Measurements from ENCODE around the gene MBD5. TPM values are rescaled to one million over a fixed set of nuclear protein-coding genes. Genes with fewer than 3 reads are reported as not detected.

The MBD5 gene
- total RNA-seq, 1 donor from 2014 or later: 38.8 TPM

DNA sequence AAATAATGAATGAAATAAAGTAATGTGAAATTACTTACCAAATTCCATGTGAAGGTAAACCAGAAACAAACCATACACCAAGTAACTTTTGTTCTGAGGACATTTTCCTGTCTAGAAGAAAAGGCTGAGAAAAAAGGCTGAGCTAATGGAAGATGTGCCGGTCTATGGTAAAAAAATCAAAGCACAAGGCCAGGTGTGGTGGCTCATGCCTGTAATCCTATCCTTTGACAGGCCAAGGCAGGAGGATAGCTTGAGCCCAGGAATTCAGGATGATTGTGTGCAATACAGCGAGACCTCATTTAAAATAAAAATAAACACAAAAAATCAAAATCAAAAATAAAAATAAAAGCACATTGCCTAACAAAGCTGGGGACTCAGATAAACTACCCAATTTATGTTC, 7.0 kb upstream of the MBD5 start:
- Histone ChIP-seq H3K9me3 (ENCODE audit: low read depth) (no peaks in the 10 kb centered on the region), H3K79me2 (ENCODE audit: low read depth) (peaks cover 100% of the 10 kb centered on the region), H4K20me1 (ENCODE audit: low read depth) (peaks cover 51% of the 10 kb centered on the region), H3F3A (ENCODE audit: low read depth) (no peaks in the 10 kb centered on the region), H3K4me1 (peaks cover 11% of the 10 kb centered on the region), H3K4me3 (no peak overlapping the region), H2AFZ (replicated peaks) (no peak overlapping the region), H3K27me3 (no peaks in the 10 kb centered on the region), H3K36me3 (no peaks in the 10 kb centered on the region), H3K27ac (no peak overlapping the region), H3K9ac (no peak overlapping the region), H3K4me2 (no peak overlapping the region)
- no peaks in the 10 kb centered on the region for H3K27me3 Mint-ChIP-seq (ENCODE audit: insufficient read depth, low read depth)
- no peak overlapping the region for H3K4me3 Mint-ChIP-seq
- peaks cover 41% of the 10 kb centered on the region for H3K36me3 Mint-ChIP-seq
- TF ChIP-seq EZH2 (IDR thresholded peaks at IDR 0.05) (no peak), EZH2phosphoT487 (IDR thresholded peaks at IDR 0.05) (no peak)
- TF ChIP-seq, protein P1, sequence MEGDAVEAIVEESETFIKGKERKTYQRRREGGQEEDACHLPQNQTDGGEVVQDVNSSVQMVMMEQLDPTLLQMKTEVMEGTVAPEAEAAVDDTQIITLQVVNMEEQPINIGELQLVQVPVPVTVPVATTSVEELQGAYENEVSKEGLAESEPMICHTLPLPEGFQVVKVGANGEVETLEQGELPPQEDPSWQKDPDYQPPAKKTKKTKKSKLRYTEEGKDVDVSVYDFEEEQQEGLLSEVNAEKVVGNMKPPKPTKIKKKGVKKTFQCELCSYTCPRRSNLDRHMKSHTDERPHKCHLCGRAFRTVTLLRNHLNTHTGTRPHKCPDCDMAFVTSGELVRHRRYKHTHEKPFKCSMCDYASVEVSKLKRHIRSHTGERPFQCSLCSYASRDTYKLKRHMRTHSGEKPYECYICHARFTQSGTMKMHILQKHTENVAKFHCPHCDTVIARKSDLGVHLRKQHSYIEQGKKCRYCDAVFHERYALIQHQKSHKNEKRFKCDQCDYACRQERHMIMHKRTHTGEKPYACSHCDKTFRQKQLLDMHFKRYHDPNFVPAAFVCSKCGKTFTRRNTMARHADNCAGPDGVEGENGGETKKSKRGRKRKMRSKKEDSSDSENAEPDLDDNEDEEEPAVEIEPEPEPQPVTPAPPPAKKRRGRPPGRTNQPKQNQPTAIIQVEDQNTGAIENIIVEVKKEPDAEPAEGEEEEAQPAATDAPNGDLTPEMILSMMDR (IDR thresholded peaks at IDR 0.05): no peak
- no peak for DNase-seq (ENCODE audit: low spot score)
- H3K27ac Mint-ChIP-seq: no peak overlapping the region
- H3K4me1 Mint-ChIP-seq: peaks cover 10% of the 10 kb centered on the region
- H3K9me3 Mint-ChIP-seq: peaks cover 44% of the 10 kb centered on the region

DNA sequence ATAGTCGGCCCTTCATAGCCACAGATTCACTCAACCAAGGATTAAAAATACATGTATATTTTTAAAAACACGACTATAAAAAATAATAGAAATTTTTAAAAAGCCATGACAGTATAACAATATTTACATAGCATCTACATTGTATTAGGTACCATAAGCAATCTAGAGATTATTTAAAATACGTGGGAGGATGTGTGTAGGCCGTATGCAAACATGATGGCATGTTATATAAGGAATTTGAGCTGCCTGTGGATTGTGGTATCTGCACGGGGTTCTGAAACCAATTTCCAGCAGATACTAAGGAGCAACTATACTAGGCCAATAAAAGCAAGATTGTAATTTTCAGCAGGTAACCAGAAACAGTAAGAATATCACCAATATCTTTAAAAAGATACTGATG, 6.3 kb upstream of the MBD5 start:
- no peak overlapping the region for H3K4me3 Mint-ChIP-seq
- no peak for DNase-seq (ENCODE audit: low spot score)
- Histone ChIP-seq H3K4me1 (peaks cover 12% of the 10 kb centered on the region), H3K27ac (no peak overlapping the region), H3K4me2 (no peak overlapping the region), H3K4me3 (no peak overlapping the region), H3K27me3 (no peaks in the 10 kb centered on the region), H3K9me3 (ENCODE audit: low read depth) (no peaks in the 10 kb centered on the region), H3F3A (ENCODE audit: low read depth) (peaks cover under 1% of the 10 kb centered on the region), H4K20me1 (ENCODE audit: low read depth) (peaks cover 58% of the 10 kb centered on the region), H3K9ac (no peak overlapping the region), H2AFZ (replicated peaks) (no peak overlapping the region), H3K79me2 (ENCODE audit: low read depth) (peaks cover 100% of the 10 kb centered on the region), H3K36me3 (no peaks in the 10 kb centered on the region)
- peaks cover 37% of the 10 kb centered on the region for H3K9me3 Mint-ChIP-seq
- no peak overlapping the region for H3K27ac Mint-ChIP-seq
- H3K36me3 Mint-ChIP-seq: peaks cover 39% of the 10 kb centered on the region
- H3K4me1 Mint-ChIP-seq: peaks cover 17% of the 10 kb centered on the region
- TF ChIP-seq EZH2 (IDR thresholded peaks at IDR 0.05) (no peak), EZH2phosphoT487 (IDR thresholded peaks at IDR 0.05) (no peak)
- TF ChIP-seq, protein P1 (IDR thresholded peaks at IDR 0.05): no peak
- no peaks in the 10 kb centered on the region for H3K27me3 Mint-ChIP-seq (ENCODE audit: insufficient read depth, low read depth)

DNA sequence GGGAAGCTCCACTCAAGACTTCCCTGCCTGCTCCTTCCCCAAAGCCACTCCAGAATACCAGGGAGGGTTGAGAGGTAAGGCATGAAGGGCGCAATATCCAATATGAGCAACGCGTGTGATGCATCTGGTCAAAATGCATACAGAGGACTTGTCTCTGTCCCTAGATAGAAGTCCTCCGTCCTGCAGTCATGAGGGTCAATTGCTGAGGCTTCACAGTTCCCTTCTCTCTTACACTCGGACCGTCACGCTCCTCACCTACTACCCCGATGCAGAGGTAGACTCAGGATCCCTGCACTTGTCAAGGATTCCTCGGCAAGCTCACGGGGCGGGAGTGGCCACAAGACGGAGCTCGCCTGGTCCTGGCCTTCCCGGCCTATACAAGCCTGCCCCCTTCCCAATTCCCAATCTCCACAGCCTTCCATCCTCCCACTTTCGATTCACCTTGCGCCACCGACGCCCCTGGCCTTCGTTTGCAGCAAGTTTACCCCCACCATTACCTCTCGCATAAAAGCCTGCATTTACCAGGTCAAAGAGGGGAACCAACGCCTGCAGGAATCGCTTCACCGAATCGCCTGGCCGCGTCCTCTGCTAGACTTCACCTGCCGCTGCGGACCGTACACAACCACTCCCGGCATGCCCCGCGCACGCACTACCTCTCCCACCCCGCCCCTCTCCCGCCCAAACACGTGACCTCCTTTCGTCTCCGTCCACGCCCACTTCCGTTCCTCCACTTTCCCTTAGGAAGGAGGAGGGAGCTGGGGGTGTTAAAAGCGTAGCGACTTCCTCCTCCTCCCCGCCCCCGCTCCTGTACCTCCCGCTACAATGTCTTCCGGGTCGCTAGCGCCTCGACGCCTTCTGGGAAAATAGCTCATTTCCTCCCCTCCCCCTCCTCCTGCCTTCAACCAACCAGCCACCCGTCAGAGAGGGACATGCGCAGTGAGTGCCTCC, 506 bp upstream of the MBD5 start, which contains the start of gene ORC4:
Gene ORC4 (minus strand): TSS at position 627 of the 948 bp plus-strand sequence. CDS start 44,779 bp downstream, outside the sequence.
- Histone ChIP-seq H3K4me3 (peak within 1 kb of the TSS; percentile 93), H3K9ac (peak within 1 kb of the TSS; percentile 87), H2AFZ (replicated peaks) (peak within 1 kb of the TSS; percentile 88), H3K4me1 (peaks cover 26% of the 10 kb centered on the region), H3K9me3 (ENCODE audit: low read depth) (no peaks in the 10 kb centered on the region), H3K79me2 (ENCODE audit: low read depth) (peaks cover 90% of the 10 kb centered on the region), H3K36me3 (no peaks in the 10 kb centered on the region), H3K4me2 (peak within 1 kb of the TSS; percentile 97), H3K27me3 (no peaks in the 10 kb centered on the region), H4K20me1 (ENCODE audit: low read depth) (peaks cover 64% of the 10 kb centered on the region), H3K27ac (peak within 1 kb of the TSS; percentile 87), H3F3A (ENCODE audit: low read depth) (peaks cover 20% of the 10 kb centered on the region)
- H3K9me3 Mint-ChIP-seq: peaks cover 4% of the 10 kb centered on the region
- H3K36me3 Mint-ChIP-seq: peaks cover 15% of the 10 kb centered on the region
- no peaks in the 10 kb centered on the region for H3K27me3 Mint-ChIP-seq (ENCODE audit: insufficient read depth, low read depth)
- DNase-seq (ENCODE audit: low spot score): peak; percentile 100
- TF ChIP-seq EZH2 (IDR thresholded peaks at IDR 0.05): no peak
- TF ChIP-seq, protein P1 (IDR thresholded peaks at IDR 0.05): peak; percentile 58
- peaks cover 38% of the 10 kb centered on the region for H3K4me1 Mint-ChIP-seq
- peak within 1 kb of the TSS; percentile 98 for H3K27ac Mint-ChIP-seq
- H3K4me3 Mint-ChIP-seq: peak within 1 kb of the TSS; percentile 99

Data from neural progenitor cell (in vitro differentiated cells).